GM18868 (cell line): Measurements from ENCODE around the gene CSRP1.
"Not testable (repeated sequence)": the region's sequence is repeated elsewhere in the genome, so short reads cannot be mapped to it uniquely, and the experiment has no call there.

Experiments
- ATAC-seq: cut with Tn5 transposase; IDR thresholded peaks from one replicate; pipeline ENCODE4 v1.9.1; 2021; ENCODE audit warnings: mild to moderate bottlenecking, moderate library complexity; ENCODE audit not compliant: unreplicated experiment

The CSRP1 gene

DNA sequence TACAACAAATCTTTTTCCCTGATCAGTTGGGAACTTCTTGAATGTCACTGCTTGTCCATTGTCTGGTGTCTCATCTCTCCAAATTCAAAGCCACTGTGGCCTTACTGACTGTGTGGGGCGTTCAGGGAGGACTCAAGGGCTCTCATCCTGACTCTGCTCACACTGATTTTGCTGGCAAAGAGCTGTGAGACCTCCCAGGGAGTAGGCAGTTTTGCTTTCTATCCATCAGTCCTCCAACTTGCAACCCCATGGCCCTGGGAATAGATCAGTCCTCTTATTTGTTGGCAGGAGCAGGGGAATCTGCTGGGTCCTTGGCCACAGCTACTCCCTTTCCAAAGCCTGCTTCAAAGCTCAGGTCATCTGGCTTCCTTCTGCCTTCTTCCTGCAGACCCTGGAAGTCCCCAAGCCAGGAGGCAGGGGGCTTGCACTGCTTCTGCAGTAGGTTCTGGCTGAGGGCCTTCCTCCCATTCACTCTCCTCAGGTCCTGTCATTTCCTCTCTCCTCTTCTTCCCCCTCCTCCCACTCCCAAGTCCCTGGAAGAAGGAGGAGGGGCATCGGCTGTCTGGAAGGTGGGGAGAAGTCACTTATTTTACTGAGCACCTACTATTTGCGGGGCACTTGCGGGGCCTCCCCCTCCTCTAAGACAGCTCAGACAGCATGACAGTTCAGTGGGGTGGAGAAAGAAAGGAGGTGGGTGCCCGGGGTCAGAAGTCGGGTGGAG is 31.1 kb upstream of the CSRP1 start:
- ATAC-seq, result no peak

DNA sequence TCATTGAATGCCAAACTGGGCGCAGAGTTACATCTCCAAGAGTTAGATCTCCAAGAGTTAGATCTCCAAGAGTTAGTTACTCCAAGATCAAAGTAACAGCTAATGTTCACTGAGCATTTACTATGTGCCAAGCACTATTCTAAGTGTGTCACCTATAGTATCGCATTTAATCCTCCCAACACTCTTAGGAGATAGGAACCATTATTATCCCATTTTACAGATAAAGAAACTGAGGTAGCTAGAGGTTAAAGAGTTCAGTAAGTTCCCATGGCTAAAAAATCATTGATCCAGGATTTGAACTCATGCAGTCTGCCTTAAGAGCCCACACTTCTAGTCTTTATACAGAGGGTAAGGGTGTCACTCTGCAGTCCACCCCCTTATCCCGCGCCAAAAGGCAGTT is 30.5 kb upstream of the CSRP1 start:
- ATAC-seq, result no peak

DNA sequence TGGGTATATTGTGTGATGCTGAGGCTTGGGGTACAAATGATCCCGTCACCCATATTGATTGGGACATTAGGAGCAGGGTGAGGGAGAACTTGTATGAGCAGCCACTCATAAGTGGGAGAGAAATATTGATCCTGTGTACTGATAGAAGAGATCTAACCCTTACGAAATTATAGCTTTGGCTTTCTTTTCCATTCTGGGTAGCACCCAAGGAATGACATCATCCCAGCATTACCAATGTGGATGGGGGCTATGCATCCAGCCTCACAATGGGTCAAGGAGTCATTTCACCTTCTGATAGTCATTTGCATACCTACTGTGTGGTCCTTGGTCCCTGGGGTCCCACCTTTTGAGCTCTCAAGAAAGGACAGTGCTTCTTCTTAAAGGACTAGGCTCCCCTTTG is 30.1 kb upstream of the CSRP1 start:
- no peak for ATAC-seq

DNA sequence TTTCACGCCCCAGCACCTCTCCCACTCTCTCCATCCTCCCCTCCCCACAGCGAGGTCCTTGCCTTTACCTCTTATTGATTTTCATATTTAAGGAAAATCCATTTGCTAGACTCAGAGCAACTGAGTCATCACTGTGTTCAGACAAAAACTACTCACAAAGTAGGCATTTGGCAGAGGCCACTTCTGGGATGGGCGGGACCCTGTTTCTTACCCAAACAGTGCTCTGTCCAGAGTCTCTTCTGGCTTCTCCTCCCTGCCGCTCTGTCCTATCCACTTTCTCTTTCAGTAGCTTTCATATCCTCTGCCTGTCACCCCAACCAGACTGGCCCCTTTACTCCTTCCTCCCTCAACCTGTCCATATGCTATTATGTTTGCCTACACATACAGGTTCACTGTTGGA is 29.6 kb upstream of the CSRP1 start:
- no peak for ATAC-seq

DNA sequence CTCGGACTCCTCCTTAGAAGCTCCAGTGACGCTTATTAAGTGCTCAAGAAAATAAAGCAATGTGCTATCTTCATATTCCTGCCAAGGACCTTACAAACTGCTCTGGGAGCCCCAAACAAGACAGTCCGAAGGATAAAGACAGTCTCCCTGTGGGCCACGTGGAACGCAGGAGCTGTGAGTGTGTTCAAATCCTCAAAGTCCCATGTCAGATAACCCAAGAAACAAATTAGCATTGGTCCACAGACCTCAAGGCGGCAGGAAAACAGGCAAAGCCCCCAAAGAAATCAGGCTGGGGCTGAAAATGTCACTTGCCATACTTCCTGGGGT is 29.0 kb upstream of the CSRP1 start:
- no peak for ATAC-seq

DNA sequence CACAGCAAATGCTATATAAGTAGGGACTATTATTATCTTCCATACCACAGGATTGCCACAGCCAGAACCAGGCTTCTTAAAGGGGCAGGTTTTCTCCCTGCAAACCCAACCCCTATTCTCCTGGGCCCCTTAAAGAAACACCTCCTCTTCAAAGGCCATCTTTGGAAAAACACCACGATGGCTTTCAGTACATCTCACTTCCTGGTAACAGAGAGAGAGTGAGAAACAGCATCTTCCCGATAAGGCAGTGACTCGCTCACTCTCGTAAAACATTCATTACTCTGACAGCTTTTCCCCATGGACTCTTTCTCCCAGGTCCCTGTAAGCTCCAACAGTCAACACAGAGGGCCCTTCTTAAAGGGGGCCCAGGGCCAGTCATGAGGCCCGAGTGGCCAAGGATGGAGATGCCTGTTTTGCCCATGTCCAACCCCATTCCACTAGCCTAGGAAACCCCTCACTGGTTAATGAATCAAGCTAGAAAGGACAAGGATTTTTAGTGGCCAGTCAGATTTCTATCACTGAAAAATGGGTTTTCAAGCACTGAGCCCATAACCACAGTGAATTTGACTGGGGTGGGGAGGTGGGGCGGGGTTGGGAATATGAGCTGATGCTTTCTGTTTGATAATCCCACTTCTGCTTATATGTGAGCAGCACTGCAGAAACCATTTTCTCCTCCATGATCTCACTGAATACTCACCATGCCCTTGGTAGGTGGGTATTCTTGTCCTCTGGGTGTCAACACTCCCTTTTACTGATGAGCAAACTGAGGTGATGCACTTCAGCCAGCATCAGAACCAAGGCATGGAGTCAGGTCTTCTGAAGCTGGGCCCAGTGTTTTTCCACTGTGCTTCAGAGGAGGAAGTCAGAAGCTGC is 28.4 kb upstream of the CSRP1 start:
- ATAC-seq, result no peak

DNA sequence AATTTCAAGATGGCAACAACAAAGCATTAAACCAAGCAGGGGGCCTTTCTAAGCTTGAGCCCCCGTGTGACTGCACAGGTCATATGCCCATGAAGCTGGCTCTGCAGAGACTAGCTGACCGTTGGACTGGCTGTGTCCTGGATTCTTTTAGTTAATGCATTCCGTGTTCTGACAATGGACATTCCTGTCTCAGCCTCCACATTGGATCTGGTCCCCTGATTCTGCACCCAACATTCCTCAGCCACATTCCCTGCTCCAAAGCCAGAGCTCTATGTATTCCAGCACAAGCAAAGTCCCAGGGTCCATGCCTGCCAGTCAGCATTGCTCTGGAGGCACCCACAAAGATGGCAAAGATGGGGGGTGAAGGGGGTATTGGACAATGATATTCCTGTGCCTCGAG is 26.9 kb upstream of the CSRP1 start:
- ATAC-seq, result no peak

DNA sequence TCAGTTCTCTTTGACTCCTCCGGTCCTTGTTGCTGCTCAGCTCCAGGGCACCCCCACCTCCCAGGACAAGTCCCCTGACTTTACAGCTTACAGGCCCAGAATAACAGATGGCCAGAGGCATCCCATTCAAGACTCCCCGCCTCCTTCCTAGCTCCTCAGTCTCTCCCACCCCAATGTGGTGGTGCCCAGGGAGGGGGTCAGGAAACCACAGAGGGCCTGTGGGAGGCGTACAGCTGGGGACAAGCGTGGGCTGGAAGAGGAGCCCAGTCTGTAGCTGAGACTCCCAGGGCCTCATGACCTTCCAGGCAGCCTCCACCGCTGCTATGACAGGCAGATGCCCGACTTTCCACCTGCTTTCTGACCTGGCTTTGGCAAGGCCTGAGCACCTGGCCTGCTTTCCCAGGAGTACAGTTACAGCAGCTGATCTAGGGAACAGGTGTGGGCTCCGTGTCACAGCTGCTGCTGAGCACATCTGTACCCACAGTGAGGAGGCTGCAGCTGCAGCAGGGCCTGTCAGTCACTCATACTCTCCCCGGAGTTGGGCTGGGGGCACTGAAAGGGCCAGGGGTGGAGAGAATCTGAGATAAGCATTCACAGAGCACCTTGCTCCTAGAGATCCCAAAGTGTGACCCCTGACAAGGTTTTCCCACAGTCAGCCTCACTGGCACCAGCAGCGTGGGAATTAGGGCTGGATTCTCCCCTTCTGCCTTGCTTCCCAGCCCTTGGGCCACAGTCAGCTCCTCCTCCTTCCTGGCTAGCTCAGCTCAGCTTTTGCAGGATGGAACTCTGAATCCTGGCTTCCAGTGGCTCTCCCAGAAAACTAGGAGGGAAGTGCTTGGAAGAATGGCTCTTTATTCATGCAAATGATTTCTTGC is 24.9 kb upstream of the CSRP1 start:
- ATAC-seq, result no peak

DNA sequence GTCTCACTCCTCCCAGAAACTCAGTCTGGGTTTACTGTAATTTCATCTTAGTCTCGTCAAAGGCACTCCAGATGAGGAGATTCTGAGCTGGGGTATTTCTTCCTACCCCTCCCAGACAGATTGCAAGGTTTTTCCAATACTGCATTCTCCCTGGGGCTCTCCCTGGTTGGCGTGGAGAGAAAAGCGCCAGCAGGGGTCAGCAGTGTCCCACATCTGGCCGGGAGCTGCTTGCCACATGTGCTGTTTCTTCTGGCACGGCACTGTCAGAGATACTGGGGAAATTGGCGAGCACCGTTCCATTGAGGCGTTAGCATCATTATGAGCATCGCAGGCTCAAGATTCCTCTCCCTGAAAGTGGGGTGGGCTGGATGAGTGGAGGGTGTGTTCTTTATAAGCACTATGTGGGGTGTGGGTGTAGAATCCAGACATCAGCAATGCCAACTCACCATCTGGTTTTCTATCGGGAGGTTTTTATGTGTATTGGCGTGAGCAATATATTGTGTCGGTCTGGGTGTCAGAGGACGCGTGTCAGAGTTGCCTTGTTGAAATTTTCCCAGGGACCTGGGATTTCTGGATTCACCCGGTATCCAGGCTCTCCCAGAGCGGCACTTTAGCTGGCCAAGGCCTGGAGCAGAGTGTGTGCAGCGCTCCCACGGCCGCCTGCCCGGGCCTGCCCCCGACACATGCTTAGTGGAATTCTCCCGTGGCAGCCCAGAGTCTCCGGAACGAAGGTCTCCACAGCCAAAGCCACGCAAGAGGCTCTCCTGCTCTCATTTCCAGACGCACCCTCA is 24.0 kb upstream of the CSRP1 start:
- ATAC-seq, result no peak

DNA sequence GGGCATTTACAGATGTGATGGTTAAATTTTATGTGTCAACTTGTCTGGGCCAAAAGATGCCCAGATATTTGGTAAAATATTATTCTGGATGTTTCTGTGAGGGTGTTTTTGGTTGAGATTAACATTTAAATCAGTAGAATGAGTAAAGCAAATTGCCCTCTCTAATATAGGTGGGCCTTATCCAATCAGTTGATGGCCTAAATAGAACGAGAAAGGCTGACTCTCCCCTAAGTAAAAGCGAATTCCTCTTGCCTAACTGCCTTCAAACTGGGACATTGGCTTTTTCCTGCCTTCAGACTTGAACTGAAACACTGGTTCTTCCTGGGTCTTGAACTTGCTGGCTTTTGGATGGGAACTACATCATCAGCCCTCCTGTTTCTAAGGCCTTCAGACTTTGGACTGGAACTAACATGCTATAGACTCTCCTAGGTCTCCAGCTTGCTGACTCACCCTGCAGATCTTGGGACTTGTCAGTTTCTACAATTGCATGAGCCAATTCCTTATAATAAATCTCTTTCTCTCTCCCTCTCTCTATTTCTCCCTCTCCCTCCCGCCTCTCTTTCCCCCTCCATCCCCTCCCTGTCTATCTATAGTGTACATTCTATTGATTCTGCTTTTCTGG is 21.8 kb upstream of the CSRP1 start:
- no peak for ATAC-seq

DNA sequence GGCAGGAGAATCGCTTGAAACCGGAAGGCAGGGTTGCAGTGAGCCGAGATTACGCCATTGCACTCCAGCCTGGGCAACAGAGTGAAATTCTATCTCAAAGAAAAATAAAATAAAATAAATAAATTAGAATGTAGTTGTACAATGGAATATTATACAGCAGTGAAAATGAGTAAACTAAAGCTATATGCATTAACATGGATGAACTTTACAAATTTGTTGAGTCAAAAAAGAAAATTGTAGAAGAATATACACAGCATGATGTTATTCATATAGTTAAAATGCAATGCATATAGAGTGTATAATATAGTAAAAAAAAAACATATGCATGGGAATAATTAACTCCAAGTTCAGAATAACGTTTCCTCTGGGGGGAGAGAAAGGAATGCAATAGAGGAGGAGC is 21.0 kb upstream of the CSRP1 start:
- ATAC-seq, result no peak

DNA sequence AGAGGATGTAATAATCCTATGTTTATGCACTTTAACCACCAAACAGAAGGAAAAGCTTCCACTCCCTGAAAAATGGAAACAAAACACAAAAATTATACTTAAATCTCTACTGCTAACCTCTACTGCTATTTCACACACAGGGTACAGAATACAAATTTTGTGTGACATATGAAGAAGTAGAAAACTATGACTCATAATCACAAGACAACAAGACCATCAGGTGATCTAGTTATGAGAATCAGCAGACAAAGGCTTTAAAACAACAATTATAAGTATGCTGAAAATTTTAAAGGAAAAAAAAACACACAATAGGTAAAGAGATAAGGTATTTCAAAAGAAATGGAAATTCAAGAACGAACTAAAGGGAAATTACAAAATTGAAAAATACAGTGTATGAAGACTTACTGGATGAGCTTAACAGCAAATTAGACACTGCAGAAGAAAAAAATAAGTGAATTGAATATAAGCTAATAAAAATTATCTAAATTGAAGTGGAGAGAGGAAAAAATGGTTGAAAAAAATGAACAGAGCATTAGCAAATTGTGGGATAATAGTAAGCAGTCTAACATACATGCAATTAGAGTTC is 18.4 kb upstream of the CSRP1 start:
- ATAC-seq, result no peak

DNA sequence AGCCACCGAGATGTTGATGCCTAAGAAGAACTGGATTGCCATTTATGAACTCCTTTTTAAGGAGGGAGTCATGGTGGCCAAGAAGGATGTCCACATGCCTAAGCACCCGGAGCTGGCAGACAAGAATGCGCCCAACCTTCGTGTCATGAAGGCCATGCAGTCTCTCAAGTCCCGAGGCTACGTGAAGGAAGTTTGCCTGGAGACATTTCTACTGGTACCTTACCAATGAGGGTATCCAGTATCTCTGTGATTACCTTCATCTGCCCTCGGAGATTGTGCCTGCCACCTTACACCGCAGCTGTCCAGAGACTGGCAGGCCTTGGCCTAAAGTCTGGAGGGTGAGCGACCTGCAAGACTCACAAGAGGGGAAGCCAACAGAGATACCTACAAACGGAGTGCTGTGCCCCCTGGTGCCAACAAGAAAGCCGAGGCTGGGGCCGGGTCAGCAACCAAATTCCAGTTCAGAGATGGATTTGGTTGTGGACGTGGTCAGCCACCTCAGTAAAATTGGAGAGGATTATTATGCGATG is 13.2 kb upstream of the CSRP1 start:
- not testable (repeated sequence) for ATAC-seq

DNA sequence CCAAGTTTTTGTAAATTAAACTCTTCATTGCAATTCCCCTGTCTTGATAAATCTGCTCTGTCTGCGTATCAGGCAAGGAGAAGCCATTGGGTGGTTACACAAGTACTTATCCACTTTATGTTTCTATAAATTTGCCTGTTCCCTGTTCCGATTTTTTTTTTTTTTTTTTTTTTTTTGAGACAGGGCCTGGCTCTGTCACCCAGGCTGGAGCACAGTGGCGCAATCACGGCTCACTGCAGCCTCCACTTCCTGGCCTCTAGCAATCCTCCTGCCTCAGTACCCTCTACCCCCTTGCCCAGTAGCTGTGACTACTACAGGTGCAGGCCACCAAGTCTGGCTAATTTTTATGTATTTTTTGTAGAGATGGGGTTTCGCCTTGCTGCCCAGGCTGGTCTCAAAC is 11.1 kb upstream of the CSRP1 start:
- ATAC-seq, result no peak

DNA sequence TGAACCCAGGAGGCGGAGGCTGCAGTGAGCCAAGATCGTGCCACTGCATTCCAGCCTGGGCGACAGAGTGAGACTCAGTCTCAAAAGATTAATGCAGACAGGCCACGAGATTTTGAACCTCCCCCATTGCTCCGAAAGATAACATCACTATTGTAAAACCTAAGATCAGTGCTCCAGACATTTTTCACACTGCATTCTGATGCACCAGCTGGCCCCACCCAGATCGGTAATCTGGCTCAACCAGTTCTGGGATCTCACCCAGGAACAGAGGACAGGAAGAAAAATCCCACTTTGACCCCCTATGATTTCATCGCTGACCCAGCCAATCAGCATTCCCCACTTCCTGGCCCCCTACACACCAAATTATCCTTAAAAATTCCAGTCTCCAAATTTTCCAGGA is 10.7 kb upstream of the CSRP1 start:
- ATAC-seq, result no peak

DNA sequence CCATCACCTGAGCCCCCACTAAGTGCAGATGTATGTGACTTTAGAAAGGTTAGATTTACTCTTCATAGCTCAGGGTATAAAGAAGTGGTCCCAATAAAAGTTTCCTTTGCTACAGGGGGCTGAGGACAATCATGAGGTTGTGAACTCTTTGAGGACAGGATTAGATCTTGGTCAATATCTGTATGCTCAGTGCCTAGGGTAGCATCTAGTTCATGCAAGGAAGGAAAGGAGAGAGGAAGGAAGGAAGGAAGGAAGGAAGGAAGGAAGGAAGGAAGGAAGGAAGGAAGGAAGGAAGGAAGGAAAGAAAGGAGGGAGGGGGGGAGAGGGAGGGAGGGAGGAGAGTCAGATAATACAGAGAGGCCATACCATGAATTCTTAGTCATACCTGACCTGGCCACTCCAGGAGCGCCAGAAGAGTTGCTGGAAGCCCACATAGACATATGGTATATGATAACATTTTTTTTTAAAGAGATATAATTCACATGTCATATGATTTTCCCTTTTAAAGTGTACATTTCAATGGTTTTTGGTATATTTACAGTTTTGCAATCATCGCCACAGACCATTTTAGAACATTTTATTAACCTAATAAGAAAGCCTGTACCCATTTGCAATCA is 9.7 kb upstream of the CSRP1 start:
- no peak for ATAC-seq

DNA sequence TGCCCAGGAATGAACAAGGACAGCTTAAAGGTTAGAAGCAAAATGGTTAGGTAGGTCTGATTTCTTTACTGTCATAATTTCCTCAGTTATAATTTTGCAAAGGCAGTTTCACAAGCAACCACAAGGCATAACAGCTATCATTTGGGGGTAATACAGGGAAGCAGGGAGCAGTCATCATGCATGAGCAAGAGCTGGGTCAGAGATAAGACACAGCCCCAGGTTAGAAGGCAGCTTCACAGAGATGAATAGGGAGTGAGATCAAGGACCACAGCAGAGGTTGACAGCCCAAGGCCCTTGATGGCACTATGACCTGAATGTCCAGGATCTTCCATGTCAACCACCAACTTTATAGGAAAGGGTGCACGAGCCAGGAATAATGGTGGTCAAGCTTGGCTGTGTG is 9.0 kb upstream of the CSRP1 start:
- no peak for ATAC-seq

DNA sequence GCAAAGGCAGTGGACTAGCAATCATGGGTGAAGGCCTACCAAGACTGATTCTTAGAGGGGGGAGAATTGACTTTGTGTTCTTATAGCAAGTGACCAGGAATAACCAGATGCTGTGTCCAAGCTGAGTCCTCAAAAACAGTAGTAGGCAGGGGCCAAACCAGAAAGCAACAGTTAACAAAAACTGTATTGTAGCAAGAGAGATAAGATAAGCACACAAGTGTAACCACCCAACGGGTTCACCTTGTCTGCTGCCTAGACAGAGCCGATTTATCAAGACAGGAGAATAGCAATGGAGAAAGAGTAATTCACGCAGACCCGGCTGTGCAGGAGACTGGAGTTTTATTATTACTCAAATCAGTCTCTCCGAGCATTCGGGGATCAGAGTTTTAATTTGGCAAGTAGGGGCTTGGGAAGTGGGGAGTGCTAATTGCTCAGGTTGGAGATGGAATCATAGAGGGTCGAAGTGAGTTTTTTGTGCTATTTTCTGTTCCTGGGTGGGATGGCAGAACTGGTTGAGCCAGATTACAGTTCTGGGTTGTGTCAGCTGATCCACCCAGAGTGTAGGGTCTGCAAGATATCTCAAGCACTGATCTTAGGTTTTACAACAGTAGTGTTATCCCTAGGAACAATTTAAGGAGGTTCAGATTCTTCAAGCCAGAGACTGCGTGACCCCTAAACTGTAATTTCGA is 8.3 kb upstream of the CSRP1 start:
- ATAC-seq, result no peak

DNA sequence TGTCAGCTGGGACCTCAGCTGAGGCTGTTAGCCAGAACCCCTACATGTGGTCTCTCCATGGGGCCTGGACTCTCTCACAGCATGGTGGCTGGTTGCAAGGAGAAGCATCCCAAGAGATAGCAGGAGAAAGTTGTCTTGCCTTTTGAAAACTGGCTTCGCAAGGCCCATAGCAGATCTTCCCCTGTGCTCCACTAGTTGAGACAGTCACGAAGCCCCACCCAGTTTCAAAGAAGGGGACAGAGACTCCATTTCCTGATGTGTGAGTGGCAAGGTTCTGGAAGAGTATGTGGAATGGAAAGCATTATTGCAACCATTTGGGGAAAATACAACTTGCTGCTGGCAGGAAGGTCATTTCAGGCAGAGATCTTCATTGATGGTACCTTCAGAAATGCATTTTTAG is 7.5 kb upstream of the CSRP1 start:
- no peak for ATAC-seq
